AG04449 (cell line): ENCODE measurements around the gene ZFP57.

Experiments used
- CTCF ChIA-PET: fragments of 350-600 bp; formaldehyde crosslinking; extraction: SDS; loops from one replicate; lab custom pipeline; 2021; ENCODE audit warnings: antibody characterized with exemption; lab: Yijun Ruan, JAX
- POLR2A ChIA-PET: fragments of 400-600, 350-600 bp; formaldehyde crosslinking; extraction: SDS; loops from one replicate; lab custom pipeline; 2020; ENCODE audit warnings: antibody characterized with exemption, inconsistent platforms; lab: Yijun Ruan, JAX
- DNase-seq: peaks from one replicate; pipeline ENCODE4 v3.0.0-alpha.2; 2010; ENCODE audit warnings: low read depth, low spot score
- H3K4me3 ChIP-seq: 2 replicates; pipeline ENCODE4 v1.5.1; 2011; ENCODE audit warnings: low read depth, mild to moderate bottlenecking, control low read depth, low read length
- TF ChIP-seq, protein P1 (sequence below): IDR thresholded peaks from one replicate; pipeline ENCODE4 v1.5.1; 2011; ENCODE audit warnings: mild to moderate bottlenecking, moderate library complexity, low read length, control low read depth, inconsistent platforms; ENCODE audit not compliant: insufficient read depth; ENCODE audit errors: missing control alignments

The ZFP57 gene

DNA sequence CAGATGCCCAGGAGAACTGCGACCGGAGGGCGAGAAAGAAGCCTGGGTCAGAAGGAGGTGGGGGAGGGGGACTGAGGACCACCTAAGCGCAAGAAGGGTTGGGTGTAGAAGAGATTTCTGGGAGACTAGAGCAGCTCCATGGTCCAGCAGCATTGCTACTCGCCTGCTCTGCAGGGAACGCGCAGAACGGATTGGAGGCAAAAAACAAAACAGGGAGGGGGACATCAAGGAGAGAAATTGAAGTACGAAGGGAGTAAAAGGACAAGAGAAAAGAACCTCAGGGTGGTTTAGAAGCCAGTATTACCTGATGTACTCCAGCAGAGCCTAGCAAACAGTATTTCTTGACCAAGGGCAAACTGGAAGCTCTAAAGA, 47.4 kb downstream of the ZFP57 start:
- CTCF ChIA-PET: interaction anchor here (0.9 to 34.7 kb wide), 4 partner anchors 8 to 119 kb away, joined by 3 to 692 read pairs (median 4); partner anchors contain the start of gene MOG
- TF ChIP-seq, protein P1, sequence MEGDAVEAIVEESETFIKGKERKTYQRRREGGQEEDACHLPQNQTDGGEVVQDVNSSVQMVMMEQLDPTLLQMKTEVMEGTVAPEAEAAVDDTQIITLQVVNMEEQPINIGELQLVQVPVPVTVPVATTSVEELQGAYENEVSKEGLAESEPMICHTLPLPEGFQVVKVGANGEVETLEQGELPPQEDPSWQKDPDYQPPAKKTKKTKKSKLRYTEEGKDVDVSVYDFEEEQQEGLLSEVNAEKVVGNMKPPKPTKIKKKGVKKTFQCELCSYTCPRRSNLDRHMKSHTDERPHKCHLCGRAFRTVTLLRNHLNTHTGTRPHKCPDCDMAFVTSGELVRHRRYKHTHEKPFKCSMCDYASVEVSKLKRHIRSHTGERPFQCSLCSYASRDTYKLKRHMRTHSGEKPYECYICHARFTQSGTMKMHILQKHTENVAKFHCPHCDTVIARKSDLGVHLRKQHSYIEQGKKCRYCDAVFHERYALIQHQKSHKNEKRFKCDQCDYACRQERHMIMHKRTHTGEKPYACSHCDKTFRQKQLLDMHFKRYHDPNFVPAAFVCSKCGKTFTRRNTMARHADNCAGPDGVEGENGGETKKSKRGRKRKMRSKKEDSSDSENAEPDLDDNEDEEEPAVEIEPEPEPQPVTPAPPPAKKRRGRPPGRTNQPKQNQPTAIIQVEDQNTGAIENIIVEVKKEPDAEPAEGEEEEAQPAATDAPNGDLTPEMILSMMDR: no peak
- POLR2A ChIA-PET: interaction anchor here (1.0 to 1.7 kb wide), 2 partner anchors 14 to 16 kb away, joined by 3 to 7 read pairs; no protein-coding TSS in a partner anchor
- H3K4me3 ChIP-seq: peak overlapping the region; percentile 79
- DNase-seq: no peak

DNA sequence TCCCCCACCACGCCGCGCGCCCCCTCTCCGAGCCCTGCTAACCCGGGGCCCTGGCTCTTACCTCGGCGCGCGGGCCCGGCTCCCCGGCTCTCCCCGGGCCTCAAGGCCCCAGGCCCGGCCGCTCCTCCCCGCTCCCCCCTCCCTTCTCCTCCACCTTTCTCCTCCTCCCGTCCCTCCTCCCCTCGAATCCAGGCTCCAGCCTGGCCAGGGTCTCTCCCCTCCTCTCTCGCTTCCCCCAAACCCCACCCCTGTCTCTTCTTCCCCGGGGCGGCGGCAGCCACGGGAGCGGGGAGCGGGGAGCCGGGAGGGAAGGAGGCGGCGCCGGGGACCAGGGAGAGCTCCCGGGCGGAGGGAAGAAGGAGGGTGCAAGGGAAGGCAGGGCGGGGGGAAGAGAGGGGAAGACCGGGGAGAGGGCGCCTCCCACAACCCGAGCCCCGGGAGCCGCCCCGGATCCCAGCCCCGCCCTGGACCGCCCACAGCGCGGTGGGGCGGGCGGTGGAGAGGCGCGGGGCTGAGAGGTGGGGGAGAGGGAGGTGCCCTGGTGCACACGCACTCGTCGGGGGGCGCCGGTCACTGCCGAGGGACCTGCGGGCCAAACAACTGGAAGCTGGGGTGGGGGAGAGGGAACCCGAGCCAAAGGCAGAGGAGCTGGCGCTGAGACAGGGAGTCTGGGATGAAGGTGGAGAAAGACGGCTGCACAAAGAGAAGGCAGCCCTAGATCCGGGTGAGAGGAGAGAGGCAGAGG, 48.0 kb downstream of the ZFP57 start, which contains the start of gene GABBR1:
GABBR1 (minus strand) TSS at position 395 of the 745 bp plus-strand sequence. CDS start 798 bp downstream, outside the sequence.
- H3K4me3 ChIP-seq: peak within 1 kb of the TSS; percentile 79
- no peak for DNase-seq
- TF ChIP-seq, protein P1: no peak
- ChIA-PET POLR2A (interaction anchor here (0.6 to 1.7 kb wide), 2 partner anchors 17 to 428 kb away, joined by 3 to 7 read pairs; no protein-coding TSS in a partner anchor), CTCF (interaction anchor here (0.9 to 34.7 kb wide), 4 partner anchors 9 to 119 kb away, joined by 3 to 692 read pairs (median 4); partner anchors contain the start of gene MOG)

DNA sequence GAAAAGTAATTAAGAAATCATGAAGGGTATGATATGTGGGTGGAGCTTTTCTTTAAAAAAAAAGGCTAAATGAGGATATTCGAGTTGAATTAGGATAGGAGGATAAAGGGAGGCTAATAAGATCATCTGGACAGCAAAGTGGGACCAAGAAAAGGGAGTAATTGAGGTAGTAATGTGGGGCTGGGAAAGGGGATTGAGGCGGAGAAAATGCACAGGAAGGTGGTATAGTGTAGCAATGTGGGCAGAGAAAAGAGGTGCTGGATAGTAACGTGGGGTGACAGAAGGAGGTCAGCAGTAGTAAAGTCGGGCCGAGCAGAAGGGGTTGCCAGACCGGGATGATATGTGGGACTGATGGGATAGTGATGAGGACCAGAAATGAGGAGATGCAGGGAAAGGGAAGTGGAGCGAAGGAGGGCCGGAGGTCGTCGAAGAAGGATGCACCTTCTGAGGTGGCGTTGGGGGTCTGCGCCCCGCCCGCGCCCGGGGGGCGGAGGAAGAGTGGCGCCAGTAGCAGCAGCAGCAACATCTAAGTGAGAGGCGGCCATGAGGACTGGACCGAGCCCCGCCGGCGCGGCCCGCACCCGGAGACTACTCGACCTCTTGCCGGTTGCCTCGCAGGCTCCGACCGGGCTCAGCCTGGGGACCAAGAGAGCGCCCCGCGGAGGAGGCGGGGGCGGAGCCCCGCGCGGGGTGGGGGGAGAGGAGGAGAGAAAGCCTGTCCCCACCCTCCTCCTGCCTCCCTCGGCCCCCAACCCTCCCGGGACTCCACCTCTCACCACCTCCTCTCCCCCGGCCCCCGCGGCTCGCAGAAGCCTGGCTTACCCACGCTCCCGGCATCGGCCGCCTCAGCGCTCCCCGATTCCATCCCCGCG, 48.9 kb downstream of the ZFP57 start:
- POLR2A ChIA-PET: interaction anchor here (0.6 kb wide), 1 partner anchor 428 kb away, joined by 3 read pairs; no protein-coding TSS in a partner anchor
- no peak for DNase-seq
- TF ChIP-seq, protein P1: no peak
- CTCF ChIA-PET: interaction anchor here (1.5 to 34.7 kb wide), 2 partner anchors 10 to 24 kb away, joined by 4 to 692 read pairs; partner anchors contain the start of gene MOG
- peak overlapping the region; percentile 79 for H3K4me3 ChIP-seq

DNA sequence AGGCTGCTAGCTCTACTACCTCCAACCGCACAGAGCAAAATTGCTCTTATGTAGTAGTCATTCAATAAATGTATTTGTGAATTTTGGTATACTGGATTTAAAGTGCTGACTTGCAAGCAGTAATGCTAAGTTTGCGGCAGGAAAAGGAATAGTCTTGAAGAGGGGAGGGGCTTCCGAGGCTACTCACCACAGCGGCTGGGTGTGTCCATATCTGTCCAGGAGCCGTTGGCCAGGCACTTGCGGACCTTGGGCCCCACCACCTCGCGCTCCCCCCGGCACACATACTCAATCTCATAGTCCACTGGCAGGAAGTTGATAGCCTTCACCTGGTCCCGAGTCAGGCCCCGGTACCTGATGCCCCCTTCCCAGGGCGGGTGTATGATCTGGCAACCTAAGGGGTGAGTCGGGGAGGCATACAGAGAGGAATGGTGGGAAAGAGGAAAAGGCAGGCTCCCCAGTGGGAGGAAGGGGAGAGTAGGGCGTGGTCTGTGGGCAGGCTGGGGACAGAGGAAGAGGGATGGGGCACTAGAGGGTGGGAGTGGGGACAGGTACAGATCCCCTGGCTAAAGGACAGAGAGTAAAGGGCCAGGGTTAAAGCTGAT, 49.6 kb downstream of the ZFP57 start:
- ChIA-PET POLR2A (no interaction called here), CTCF (interaction anchor here (34.7 kb wide), 1 partner anchor 25 kb away, joined by 692 read pairs; the partner anchor contains the start of gene MOG)
- H3K4me3 ChIP-seq: peak overlapping the region; percentile 79
- no peak for DNase-seq
- TF ChIP-seq, protein P1: no peak

DNA sequence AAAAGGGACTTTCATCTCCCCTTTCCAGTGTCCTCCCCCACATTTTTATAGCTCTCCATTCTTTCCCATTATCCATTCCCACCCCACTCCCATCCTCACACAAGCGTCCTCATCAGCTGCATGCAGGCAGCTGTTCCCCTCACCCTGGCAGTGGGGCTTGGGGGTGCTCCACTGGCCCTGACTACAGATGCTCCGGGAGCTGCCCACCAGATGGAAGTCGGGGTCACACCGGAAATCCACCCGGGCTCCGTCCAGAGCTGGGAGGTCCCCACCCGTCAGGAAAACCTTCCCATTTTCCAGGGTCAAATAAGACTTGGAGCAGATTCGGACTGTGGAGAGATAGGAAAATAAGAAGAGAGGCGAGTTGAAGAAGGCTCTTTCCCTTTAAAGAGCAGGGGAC, 50.6 kb downstream of the ZFP57 start:
- CTCF ChIA-PET: interaction anchor here (34.7 kb wide), 1 partner anchor 26 kb away, joined by 692 read pairs; the partner anchor contains the start of gene MOG
- POLR2A ChIA-PET: no interaction called here
- DNase-seq: no peak

More for the DNA sequence above, 50.6 kb downstream of the ZFP57 start:
- no peak overlapping the region for H3K4me3 ChIP-seq
- TF ChIP-seq, protein P1: no peak
